Skeletal muscle satellite cell (primary cell): ENCODE results near the gene KDM4B.

Experiments
- H3K27me3 ChIP-seq: 2 replicates; pipeline ENCODE4 v1.7.0; 2013; ENCODE audit warnings: low read length; ENCODE audit not compliant: control insufficient read depth, insufficient read depth
- H3K36me3 ChIP-seq: 2 replicates; pipeline ENCODE4 v1.7.0; 2013; ENCODE audit warnings: mild to moderate bottlenecking, control low read depth, low read length; ENCODE audit not compliant: insufficient read depth
- H3K4me1 ChIP-seq: 2 replicates; pipeline ENCODE4 v1.7.0; 2013; ENCODE audit warnings: low read length; ENCODE audit not compliant: control insufficient read depth, insufficient read depth
- H3K4me2 ChIP-seq: 2 replicates; pipeline ENCODE4 v1.7.0; 2013; ENCODE audit warnings: mild to moderate bottlenecking, low read length
- H3K4me3 ChIP-seq: 2 replicates; pipeline ENCODE4 v1.7.0; 2013; ENCODE audit warnings: low read length
- H3K9ac ChIP-seq: 2 replicates; pipeline ENCODE4 v1.7.0; 2013; ENCODE audit warnings: mild to moderate bottlenecking, low read depth, low read length, moderate library complexity
- H3K9me3 ChIP-seq: replicated peaks from 2 replicates; pipeline ENCODE4 v1.7.0; 2013; ENCODE audit warnings: mild to moderate bottlenecking, control low read depth, low read length

The KDM4B gene

DNA sequence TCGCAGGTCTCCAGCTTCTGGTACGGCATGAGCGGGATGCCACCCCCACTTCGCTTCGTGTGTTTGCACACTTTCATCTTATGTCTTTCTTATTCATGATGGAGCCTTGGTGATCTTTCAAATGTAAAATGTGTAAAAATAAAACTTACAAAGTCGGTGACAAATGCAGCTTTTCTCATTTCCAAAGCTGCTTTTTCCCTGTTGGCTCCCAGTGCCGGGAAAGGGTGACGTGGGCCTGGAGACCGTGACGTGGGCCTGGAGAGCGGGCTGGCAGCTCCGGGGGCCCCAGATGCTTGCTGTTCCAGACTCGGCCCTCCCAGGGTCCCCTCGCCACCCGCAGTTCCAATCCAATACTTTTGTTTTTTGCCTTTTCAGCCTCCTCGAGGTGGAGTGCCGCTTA lies 101.4 kb downstream of the KDM4B start:
- peaks cover 32% of the 10 kb centered on the region for H3K36me3 ChIP-seq
- H3K9me3 ChIP-seq: no peaks in the 10 kb centered on the region
- no peaks in the 10 kb centered on the region for H3K4me1 ChIP-seq
- no peaks in the 10 kb centered on the region for H3K27me3 ChIP-seq
- H3K4me3 ChIP-seq: no peak overlapping the region
- H3K4me2 ChIP-seq: no peak overlapping the region
- H3K9ac ChIP-seq: no peak overlapping the region

GRCh38 chr19:5070930-5071329 lies 102.0 kb downstream of the KDM4B start:
- no peaks in the 10 kb centered on the region for H3K4me1 ChIP-seq
- H3K27me3 ChIP-seq: no peaks in the 10 kb centered on the region
- H3K9me3 ChIP-seq: no peaks in the 10 kb centered on the region
- H3K4me2 ChIP-seq: no peak overlapping the region
- no peak overlapping the region for H3K4me3 ChIP-seq
- no peak overlapping the region for H3K9ac ChIP-seq
- H3K36me3 ChIP-seq: peaks cover 36% of the 10 kb centered on the region

GRCh38 chr19:5071579-5071978 lies 102.7 kb downstream of the KDM4B start:
- Histone ChIP-seq H3K27me3 (no peaks in the 10 kb centered on the region), H3K36me3 (peaks cover 36% of the 10 kb centered on the region), H3K4me2 (no peak overlapping the region), H3K9ac (no peak overlapping the region), H3K4me3 (no peak overlapping the region), H3K9me3 (no peaks in the 10 kb centered on the region), H3K4me1 (no peaks in the 10 kb centered on the region)

- H3K27me3 ChIP-seq: no peaks in the 10 kb centered on the region
- H3K4me3 ChIP-seq: no peak overlapping the region
- H3K4me1 ChIP-seq: no peaks in the 10 kb centered on the region
- H3K9ac ChIP-seq: no peak overlapping the region
- no peak overlapping the region for H3K4me2 ChIP-seq
- no peaks in the 10 kb centered on the region for H3K9me3 ChIP-seq
- H3K36me3 ChIP-seq: peaks cover 36% of the 10 kb centered on the region
Measured at GRCh38 chr19:5072115-5072514, 103.2 kb downstream of the KDM4B start.

- H3K4me3 ChIP-seq: no peak overlapping the region
- H3K9me3 ChIP-seq: no peaks in the 10 kb centered on the region
- no peaks in the 10 kb centered on the region for H3K4me1 ChIP-seq
- H3K9ac ChIP-seq: no peak overlapping the region
- H3K36me3 ChIP-seq: peaks cover 39% of the 10 kb centered on the region
- no peak overlapping the region for H3K4me2 ChIP-seq
- H3K27me3 ChIP-seq: no peaks in the 10 kb centered on the region
Measured at GRCh38 chr19:5073153-5073844, 104.4 kb downstream of the KDM4B start.

DNA sequence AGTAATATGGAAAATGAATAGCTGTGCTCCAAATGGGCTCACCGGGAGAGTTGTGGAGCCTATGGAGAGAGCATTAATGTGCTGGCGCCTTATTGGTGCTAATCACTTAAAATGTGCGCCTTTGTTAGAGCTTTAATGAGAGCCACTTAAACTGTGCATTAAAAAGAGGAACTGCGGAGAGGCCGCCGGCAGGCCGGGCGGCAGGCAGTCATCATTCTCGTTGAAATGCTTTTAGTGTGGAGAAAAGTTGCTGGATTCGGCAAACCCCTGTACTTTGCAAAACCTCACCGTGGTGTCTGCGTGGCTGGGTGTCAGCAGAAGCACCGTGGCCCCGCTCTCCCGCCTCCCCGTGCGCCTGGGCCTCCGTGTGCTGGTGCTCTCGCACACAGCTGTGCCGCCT lies 105.5 kb downstream of the KDM4B start:
- H3K36me3 ChIP-seq: peaks cover 50% of the 10 kb centered on the region

GRCh38 chr19:5074830-5075394 lies 106.0 kb downstream of the KDM4B start:
- Histone ChIP-seq H3K9ac (no peak overlapping the region), H3K4me2 (no peak overlapping the region), H3K27me3 (no peaks in the 10 kb centered on the region), H3K4me1 (no peaks in the 10 kb centered on the region), H3K9me3 (no peaks in the 10 kb centered on the region), H3K4me3 (no peak overlapping the region), H3K36me3 (peaks cover 52% of the 10 kb centered on the region)

More for the DNA sequence above, 105.5 kb downstream of the KDM4B start:
- H3K4me1 ChIP-seq: no peaks in the 10 kb centered on the region
- H3K4me2 ChIP-seq: no peak overlapping the region
- no peaks in the 10 kb centered on the region for H3K9me3 ChIP-seq
- no peak overlapping the region for H3K4me3 ChIP-seq
- no peaks in the 10 kb centered on the region for H3K27me3 ChIP-seq
- H3K9ac ChIP-seq: no peak overlapping the region

- H3K27me3 ChIP-seq: no peaks in the 10 kb centered on the region
- H3K4me3 ChIP-seq: no peak overlapping the region
- no peak overlapping the region for H3K9ac ChIP-seq
- H3K9me3 ChIP-seq: no peaks in the 10 kb centered on the region
- peaks cover 59% of the 10 kb centered on the region for H3K36me3 ChIP-seq
- no peak overlapping the region for H3K4me2 ChIP-seq
- H3K4me1 ChIP-seq: no peaks in the 10 kb centered on the region
Measured at GRCh38 chr19:5075597-5075996, 106.7 kb downstream of the KDM4B start.

- no peak overlapping the region for H3K9ac ChIP-seq
Measured at GRCh38 chr19:5076440-5077208, 107.7 kb downstream of the KDM4B start.

GRCh38 chr19:5077209-5077515 lies 108.2 kb downstream of the KDM4B start:
- Histone ChIP-seq H3K36me3 (peaks cover 64% of the 10 kb centered on the region), H3K4me3 (no peak overlapping the region), H3K9ac (no peak overlapping the region), H3K9me3 (no peaks in the 10 kb centered on the region), H3K4me2 (no peak overlapping the region), H3K27me3 (no peaks in the 10 kb centered on the region), H3K4me1 (no peaks in the 10 kb centered on the region)

More at GRCh38 chr19:5076440-5077208, 107.7 kb downstream of the KDM4B start:
- Histone ChIP-seq H3K36me3 (peaks cover 64% of the 10 kb centered on the region), H3K4me2 (no peak overlapping the region), H3K27me3 (no peaks in the 10 kb centered on the region), H3K4me1 (no peaks in the 10 kb centered on the region), H3K4me3 (no peak overlapping the region), H3K9me3 (no peaks in the 10 kb centered on the region)

DNA sequence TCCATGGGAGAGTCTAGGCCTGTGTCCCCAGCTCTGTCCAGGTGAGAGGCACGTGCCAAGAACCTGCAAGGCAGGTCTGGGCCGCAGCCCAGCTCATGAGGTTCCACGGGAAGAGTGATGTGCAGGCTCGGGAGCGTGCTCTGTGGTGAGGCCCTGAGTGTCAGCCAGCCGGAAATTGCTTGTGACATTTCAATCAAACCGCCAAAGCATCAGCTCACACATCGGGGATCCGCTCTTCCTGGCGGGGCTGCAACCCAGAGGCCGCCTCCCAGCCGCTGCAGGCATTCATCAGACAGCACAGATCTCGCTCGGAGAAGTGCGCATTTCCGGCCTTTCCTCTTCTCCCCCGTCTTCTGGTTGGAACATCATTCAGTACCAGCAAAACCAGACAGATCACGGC lies 109.3 kb downstream of the KDM4B start:
- H3K4me1 ChIP-seq: no peaks in the 10 kb centered on the region
- H3K9ac ChIP-seq: no peak overlapping the region
- no peak overlapping the region for H3K4me2 ChIP-seq
- no peaks in the 10 kb centered on the region for H3K9me3 ChIP-seq
- H3K4me3 ChIP-seq: no peak overlapping the region
- H3K36me3 ChIP-seq: peaks cover 64% of the 10 kb centered on the region
- no peaks in the 10 kb centered on the region for H3K27me3 ChIP-seq
